AG10803 (cell line): ENCODE results near the gene ADPRHL1.

Experiments used
- DNase-seq: peaks from one replicate; pipeline ENCODE4 v3.0.0; 2010; ENCODE audit warnings: low read depth
- H3K4me3 ChIP-seq: 2 replicates; pipeline ENCODE4 v1.5.1; 2011; ENCODE audit warnings: mild to moderate bottlenecking, low read length, control low read depth
- TF ChIP-seq, protein P1 (sequence below): conservative IDR thresholded peaks from 2 replicates; pipeline ENCODE4 v1.5.1; 2011; ENCODE audit warnings: mild to moderate bottlenecking, low read length, control low read depth, inconsistent platforms

ADPRHL1 gene

DNA sequence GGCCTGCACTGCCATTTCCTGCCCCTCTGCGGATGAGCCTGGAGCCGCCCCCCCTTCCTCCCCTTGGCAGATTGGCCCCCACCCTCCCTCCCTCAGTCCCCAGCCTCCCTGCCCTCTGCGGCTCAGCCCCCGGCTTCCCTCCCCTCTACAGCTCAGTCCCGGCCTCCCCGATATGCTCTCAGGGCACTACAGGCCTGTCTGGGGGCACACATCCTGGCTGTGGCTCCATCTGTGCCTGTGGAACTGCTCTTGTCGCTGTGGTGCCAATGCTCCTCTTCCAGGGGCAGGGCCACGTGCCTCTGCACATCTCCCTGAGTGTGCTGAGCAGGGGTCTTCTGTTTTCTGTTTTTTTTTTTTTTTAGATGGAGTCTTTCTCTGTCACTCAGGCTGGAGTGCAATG is 39.0 kb downstream of the ADPRHL1 start:
- H3K4me3 ChIP-seq = no peak overlapping the region
- TF ChIP-seq, protein P1, sequence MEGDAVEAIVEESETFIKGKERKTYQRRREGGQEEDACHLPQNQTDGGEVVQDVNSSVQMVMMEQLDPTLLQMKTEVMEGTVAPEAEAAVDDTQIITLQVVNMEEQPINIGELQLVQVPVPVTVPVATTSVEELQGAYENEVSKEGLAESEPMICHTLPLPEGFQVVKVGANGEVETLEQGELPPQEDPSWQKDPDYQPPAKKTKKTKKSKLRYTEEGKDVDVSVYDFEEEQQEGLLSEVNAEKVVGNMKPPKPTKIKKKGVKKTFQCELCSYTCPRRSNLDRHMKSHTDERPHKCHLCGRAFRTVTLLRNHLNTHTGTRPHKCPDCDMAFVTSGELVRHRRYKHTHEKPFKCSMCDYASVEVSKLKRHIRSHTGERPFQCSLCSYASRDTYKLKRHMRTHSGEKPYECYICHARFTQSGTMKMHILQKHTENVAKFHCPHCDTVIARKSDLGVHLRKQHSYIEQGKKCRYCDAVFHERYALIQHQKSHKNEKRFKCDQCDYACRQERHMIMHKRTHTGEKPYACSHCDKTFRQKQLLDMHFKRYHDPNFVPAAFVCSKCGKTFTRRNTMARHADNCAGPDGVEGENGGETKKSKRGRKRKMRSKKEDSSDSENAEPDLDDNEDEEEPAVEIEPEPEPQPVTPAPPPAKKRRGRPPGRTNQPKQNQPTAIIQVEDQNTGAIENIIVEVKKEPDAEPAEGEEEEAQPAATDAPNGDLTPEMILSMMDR = no peak
- no peak for DNase-seq

DNA sequence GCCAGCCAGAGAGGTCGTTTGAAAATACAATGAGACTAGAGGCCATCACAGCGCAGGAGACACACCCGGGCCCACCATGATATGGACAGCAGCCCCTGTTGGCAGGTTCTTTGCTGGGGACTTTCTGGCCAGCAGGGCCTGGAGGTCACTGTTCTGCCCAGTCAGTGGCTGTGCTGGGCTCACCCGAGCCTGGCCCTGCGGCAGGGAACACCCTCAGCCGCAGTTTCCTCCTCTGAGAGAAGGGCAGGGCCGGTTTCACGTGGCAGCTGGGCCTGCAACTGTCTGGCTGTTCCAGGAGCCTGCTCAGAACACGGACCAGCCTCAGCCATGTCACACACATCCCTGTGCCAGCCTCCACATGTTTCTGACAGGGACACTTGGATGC is 39.4 kb downstream of the ADPRHL1 start:
- H3K4me3 ChIP-seq = no peak overlapping the region
- peak; percentile 57 for DNase-seq
- TF ChIP-seq, protein P1 = no peak

DNA sequence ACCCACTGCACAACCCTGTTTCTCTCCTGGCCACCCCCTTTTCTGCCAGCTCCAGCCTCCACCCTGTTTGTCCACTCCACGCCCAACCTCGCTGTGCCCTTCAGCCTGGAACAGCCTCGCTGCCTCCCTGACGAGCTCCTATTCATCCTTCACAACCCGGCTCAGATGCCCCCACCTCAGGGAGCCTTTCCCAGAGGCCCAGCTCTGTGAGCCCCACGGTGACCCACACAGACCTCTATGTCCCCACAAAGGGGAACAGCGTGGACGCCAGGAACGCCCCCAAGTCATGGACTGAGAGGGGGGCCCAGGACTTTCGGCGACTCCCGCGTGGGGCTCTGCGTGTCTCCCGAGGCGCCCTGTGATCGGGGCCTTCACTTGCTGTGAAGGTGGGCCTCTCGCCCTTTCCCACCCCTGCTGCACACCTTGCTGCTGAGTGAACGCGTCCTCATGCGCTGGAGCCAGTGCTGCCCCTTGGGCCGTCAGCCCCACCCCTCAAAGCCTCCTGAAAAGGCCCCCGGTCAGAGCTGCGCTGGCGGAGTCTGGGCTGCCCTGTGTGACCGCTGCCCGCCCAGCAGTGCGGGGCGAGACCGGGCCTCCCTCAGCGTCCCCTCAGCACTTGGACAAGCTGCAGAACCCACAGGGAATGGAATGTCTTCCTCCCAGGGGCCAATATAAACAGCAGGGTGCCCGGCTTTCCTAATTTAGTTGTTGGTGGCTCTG is 40.0 kb downstream of the ADPRHL1 start:
- no peak overlapping the region for H3K4me3 ChIP-seq
- TF ChIP-seq, protein P1 = no peak

DNA sequence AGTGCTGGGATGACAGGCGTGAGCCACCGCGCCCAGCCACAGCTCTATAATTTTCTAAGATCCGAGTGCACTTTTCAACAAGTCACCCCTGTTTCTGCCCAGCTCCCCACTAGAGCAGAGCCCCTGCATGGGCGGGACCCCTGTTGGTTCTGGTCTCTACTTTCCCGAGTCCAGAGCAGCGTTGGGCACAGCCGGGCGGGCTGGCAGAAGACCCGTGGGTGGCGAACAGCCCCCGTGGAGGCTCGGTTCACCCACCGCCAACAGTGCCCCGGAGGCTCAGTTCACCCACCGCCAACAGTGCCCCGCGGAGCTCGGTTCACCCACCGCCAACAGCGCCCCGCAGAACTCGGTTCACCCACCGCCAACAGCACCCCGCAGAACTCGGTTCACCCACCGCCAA is 40.8 kb downstream of the ADPRHL1 start:
- TF ChIP-seq, protein P1 = no peak

More for the DNA sequence above, 40.0 kb downstream of the ADPRHL1 start:
- peak; percentile 16 for DNase-seq

DNA sequence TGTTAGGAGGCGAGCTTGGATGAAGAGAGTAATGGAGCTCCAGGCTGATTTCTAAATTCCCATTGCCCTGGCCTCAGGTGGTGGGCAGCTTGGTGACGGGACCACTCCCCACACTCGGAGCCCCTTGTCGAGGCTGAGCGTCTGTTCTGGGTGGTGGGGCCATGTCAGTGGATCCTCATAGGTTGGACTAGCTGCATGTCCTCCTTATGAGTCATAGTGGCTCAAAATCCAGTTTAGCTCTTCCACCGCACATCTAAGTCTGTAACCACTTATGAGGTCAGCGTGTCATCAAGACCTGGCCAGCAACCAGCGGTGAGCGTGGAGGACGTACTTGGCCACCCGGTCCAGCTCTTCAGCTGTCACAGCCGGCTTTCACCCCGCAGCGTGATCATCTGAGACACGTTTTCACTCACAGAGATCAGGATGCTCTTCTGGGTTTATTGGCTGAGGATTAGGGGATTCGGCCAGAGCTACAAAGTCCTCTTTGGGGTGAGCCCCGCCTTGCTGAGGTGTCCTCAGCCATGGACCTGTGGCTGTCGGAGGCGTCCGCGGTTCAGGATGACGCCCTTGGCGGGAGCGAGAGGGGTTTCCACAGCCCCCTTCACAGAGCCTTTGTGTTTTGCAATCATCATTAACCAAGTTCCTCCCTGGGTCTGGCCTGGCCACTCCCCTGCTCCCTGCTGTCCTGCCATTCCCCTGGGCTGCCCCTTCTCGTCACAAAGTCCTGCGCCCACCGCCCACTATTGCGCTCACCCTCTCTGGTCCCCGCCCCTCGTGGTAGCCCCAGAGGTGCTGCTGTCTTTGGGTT is 41.9 kb downstream of the ADPRHL1 start:
- DNase-seq = peak; percentile 97
- peak overlapping the region; percentile 43 for H3K4me3 ChIP-seq
- TF ChIP-seq, protein P1 = no peak

More for the DNA sequence above, 40.8 kb downstream of the ADPRHL1 start:
- no peak for DNase-seq
- no peak overlapping the region for H3K4me3 ChIP-seq

DNA sequence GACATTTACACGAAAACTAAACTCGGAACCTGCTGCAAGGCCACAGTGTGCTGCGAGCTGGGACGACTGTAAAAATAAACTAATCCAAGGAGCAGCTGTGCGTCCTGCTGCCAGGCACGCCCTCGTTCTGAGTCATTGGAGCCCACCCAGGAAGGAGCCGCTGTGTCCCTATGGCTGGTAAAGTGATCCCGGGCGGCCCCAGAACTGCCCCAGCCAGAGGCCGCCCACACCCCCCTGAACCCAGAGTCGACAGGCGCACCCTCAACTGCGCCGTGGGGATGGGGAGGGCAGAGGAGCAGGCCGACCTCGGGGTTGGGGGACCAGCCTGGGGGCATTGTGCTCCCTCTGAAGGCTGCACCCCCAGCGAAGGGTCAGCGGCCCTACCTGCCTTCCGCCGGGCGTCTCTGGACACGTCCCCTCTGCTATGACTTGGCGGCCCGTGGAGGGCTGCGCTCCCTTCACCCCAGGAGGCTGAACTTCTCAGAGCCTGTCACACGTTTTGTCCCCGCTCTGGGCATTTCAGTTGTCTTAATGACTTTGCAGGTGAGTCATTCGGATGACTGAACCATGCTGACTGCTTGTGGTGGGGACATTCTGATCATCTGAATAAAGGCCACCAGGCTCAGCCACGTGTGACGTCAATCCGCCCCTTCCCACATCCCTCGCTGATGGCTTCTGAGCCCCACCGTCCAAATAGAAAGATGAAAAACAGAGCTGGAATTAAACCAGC is 42.7 kb downstream of the ADPRHL1 start:
- peak overlapping the region; percentile 43 for H3K4me3 ChIP-seq
- peak; percentile 78 for DNase-seq
- TF ChIP-seq, protein P1 = no peak
